GM23338 (cell line): ENCODE measurements around the gene TMEM107. TPM values are rescaled to one million over a fixed set of nuclear protein-coding genes. Genes with fewer than 3 reads are reported as not detected.

Source experiments
- ATAC-seq: fragments of 200-7000 bp; cut with Tn5 transposase; 3 replicates; pipeline ENCODE4 v1.9.1; 2020
- DNase-seq: peaks from one replicate; pipeline ENCODE4 v3.0.0-alpha.2; 2015; ENCODE audit warnings: low spot score
- H2AFZ ChIP-seq: fragments of 200-600 bp; sonication (generic); 2 replicates; pipeline ENCODE4 v1.8.0; 2016; ENCODE audit warnings: antibody characterized with exemption, mild to moderate bottlenecking, moderate library complexity
- H3F3A ChIP-seq: fragments of 200-600 bp; sonication (generic); replicated peaks from 2 replicates; pipeline ENCODE4 v1.8.0; 2017; ENCODE audit warnings: antibody characterized with exemption, mixed run types, low read depth
- H3K27ac ChIP-seq: fragments of 200-600 bp; sonication (generic); 2 replicates; pipeline ENCODE4 v1.6.1; 2016; ENCODE audit warnings: low read depth
- H3K27me3 ChIP-seq: fragments of 200-600 bp; sonication (generic); 2 replicates; pipeline ENCODE4 v1.8.0; 2016; ENCODE audit warnings: mild to moderate bottlenecking, mixed run types, moderate library complexity; ENCODE audit not compliant: insufficient read depth
- H3K36me3 ChIP-seq: fragments of 200-600 bp; sonication (generic); 2 replicates; pipeline ENCODE4 v1.8.0; 2016; ENCODE audit warnings: mild to moderate bottlenecking; ENCODE audit not compliant: insufficient read depth
- H3K4me1 ChIP-seq: fragments of 200-600 bp; sonication (generic); 2 replicates; pipeline ENCODE4 v1.8.0; 2016; ENCODE audit warnings: mild to moderate bottlenecking, moderate library complexity; ENCODE audit not compliant: insufficient read depth
- H3K4me2 ChIP-seq: fragments of 200-600 bp; sonication (generic); 2 replicates; pipeline ENCODE4 v1.7.1; 2017; ENCODE audit warnings: mixed run types
- H3K4me3 ChIP-seq: fragments of 200-600 bp; sonication (generic); 2 replicates; pipeline ENCODE4 v1.6.1; 2016; ENCODE audit warnings: mixed run types
- H3K79me2 ChIP-seq: fragments of 200-600 bp; sonication (generic); replicated peaks from 2 replicates; pipeline ENCODE4 v1.8.0; 2017; ENCODE audit warnings: mild to moderate bottlenecking; ENCODE audit not compliant: insufficient read depth
- H3K9me2 ChIP-seq: fragments of 200-600 bp; sonication (generic); 2 replicates; pipeline ENCODE4 v1.8.0; 2017; ENCODE audit not compliant: insufficient read depth
- H4K20me1 ChIP-seq: fragments of 200-600 bp; sonication (generic); replicated peaks from 2 replicates; pipeline ENCODE4 v1.8.0; 2017; ENCODE audit warnings: mild to moderate bottlenecking; ENCODE audit not compliant: insufficient read depth
- H3K27ac Mint-ChIP-seq: 2 replicates; pipeline ENCODE4 v1.8.0; 2020; ENCODE audit warnings: inconsistent platforms, mild to moderate bottlenecking, moderate library complexity, mixed read lengths
- H3K27me3 Mint-ChIP-seq: 3 replicates; pipeline ENCODE4 v1.8.0; 2022; ENCODE audit warnings: low read depth, mild to moderate bottlenecking, moderate library complexity, mixed read lengths, inconsistent platforms; ENCODE audit not compliant: insufficient read depth, poor library complexity
- H3K36me3 Mint-ChIP-seq: 3 replicates; pipeline ENCODE4 v1.8.0; 2021; ENCODE audit warnings: low read depth, mild to moderate bottlenecking, inconsistent platforms, moderate library complexity, mixed read lengths
- H3K4me1 Mint-ChIP-seq: 3 replicates; pipeline ENCODE4 v1.8.0; 2020; ENCODE audit warnings: mild to moderate bottlenecking, inconsistent platforms, mixed read lengths
- H3K4me3 Mint-ChIP-seq: 3 replicates; pipeline ENCODE4 v1.8.0; 2021; ENCODE audit warnings: moderate library complexity, mild to moderate bottlenecking, inconsistent platforms, mixed read lengths
- H3K9me3 Mint-ChIP-seq: 3 replicates; pipeline ENCODE4 v1.8.0; 2020; ENCODE audit warnings: moderate library complexity, mild to moderate bottlenecking, inconsistent platforms, mixed read lengths
- CREB1 ChIP-seq: fragments of 250-450 bp; sonication (Bioruptor Pico); IDR thresholded peaks from 2 replicates; pipeline ENCODE4 v1.5.0; 2020; ENCODE audit warnings: low read depth, mild to moderate bottlenecking, moderate library complexity
- CTCF ChIP-seq, 2 experiments: fragments of 200-600 bp in 1 of 2; sonication (generic) in 1 of 2; conservative IDR thresholded peaks; 2 replicates each; pipeline versions ENCODE4 v1.5.1 to v1.6.1; 2016 to 2017; ENCODE audit warnings: antibody characterized with exemption in 2 of 2, low read depth in 2 of 2, mild to moderate bottlenecking in 2 of 2, moderate library complexity in 1 of 2
- POLR2AphosphoS5 ChIP-seq: IDR thresholded peaks from 2 replicates; pipeline ENCODE4 v1.6.1; 2016; ENCODE audit warnings: antibody characterized with exemption, low read depth
- STAT1 ChIP-seq: IDR thresholded peaks from one replicate; pipeline ENCODE4 v1.6.1; 2016; ENCODE audit warnings: antibody characterized with exemption; ENCODE audit not compliant: unreplicated experiment
- ZNF114 ChIP-seq: fragments of 250-450 bp; sonication (Bioruptor Pico); IDR thresholded peaks from 2 replicates; pipeline ENCODE4 v1.5.0; 2020; ENCODE audit warnings: mild to moderate bottlenecking, moderate library complexity
- polyA plus RNA-seq: library from polyadenylated mRNA; unstranded; fragments of >200 nt; fragmentation: Nextera tagmentation; extraction: Ambion mirVana; gene quantifications from 2 replicates; pipeline ENCODE4 v1.2.1, GENCODE V29; 2016
- total RNA-seq: library from RNA; depleted of rRNA; stranded (reverse); fragments of >200 nt; shearing (Covaris generic); gene quantifications from 2 replicates; pipeline ENCODE4 v1.2.3, GENCODE V29; 2014
- TF ChIP-seq, protein P1 (sequence below): IDR thresholded peaks from one replicate; pipeline ENCODE4 v1.6.1; 2018; ENCODE audit warnings: antibody characterized with exemption; ENCODE audit not compliant: unreplicated experiment

The TMEM107 gene
- total and polyA plus RNA-seq, 2 experiments from 2014 or later, result 10.8 to 20.4 TPM

DNA sequence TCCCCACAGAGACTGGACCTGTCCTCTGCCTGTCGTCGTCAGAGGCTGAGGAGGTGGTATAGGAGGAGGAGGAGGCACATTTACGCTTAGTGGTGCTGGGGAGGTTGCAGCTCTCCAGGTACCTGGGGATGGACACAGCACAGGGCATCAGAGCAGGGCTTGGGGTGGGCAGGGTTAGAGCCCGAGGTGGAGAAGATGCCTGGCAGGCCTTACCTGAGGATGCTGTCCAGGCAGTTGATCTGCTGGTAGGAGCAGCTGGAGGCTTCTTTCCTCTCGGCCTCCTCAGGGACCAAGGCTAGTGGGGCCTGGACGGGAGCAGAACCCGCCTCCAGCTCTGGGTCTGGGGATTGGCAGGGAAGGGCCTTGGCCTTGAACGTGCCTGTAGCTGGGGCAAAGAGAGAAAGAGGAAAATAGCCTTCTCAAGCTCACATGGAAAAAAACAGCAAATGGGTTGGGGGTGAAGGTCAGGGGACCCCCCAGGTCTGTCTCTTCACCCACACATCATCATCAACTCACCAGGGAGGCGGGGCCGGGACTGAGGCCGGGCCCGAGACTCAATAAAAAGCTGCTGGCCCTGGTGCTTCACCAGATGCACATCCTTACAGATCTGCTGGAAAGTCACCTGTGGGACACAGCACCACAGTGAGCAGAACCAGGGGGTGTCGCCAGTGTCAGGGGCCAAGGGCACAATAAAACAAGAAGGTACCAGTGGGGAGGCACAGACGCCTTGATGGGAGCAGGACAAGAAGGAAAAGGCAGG, 29.6 kb downstream of the TMEM107 start:
- TF ChIP-seq ZNF114 (CRISPR knock-in tag), result no peak
- no peak overlapping the region for H3K4me3 ChIP-seq
- Mint-ChIP-seq H3K27ac (no peak overlapping the region), H3K4me3 (no peak overlapping the region), H3K36me3 (peaks cover 43% of the 10 kb centered on the region), H3K9me3 (no peaks in the 10 kb centered on the region), H3K27me3 (peaks cover 9% of the 10 kb centered on the region), H3K4me1 (no peaks in the 10 kb centered on the region)
- H3K27me3 ChIP-seq, result no peaks in the 10 kb centered on the region
- no peaks in the 10 kb centered on the region for H3K4me1 ChIP-seq
- no peak overlapping the region for H2AFZ ChIP-seq
- peaks cover 4% of the 10 kb centered on the region; the same call in 1 of the 2 replicates for H3K79me2 ChIP-seq
- DNase-seq (no peak), ATAC-seq (no peak)
- H4K20me1 ChIP-seq, result no peaks in the 10 kb centered on the region; the same call in 1 of the 2 replicates
- no peak overlapping the region for H3K27ac ChIP-seq
- peaks cover 11% of the 10 kb centered on the region; the same call in 1 of the 2 replicates for H3F3A ChIP-seq
- no peaks in the 10 kb centered on the region; the same call in 1 of the 2 replicates for H3K36me3 ChIP-seq
- no peak overlapping the region for H3K4me2 ChIP-seq
- no peaks in the 10 kb centered on the region for H3K9me2 ChIP-seq

DNA sequence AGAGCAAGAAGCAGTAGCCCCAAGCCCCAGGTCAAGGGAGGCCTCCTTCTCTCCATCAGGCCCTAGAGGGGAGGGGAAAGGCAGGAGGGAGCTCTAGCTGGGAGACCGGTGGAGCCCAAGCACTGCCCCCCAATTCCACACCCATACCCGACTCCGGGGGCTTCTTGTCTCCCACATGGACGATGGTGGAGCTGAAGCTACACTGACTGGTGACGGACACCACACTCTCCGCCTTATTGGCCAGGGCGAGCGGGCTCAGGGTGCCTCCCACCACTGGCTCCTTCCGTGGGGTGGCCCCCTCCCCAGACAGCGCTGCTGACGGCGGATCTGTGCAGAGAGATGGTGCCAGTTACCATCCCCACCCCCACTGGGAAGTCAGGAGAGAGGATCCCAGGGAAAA, 30.4 kb downstream of the TMEM107 start:
- H2AFZ ChIP-seq, result no peak overlapping the region
- Mint-ChIP-seq H3K27me3 (peaks cover 7% of the 10 kb centered on the region), H3K4me1 (no peaks in the 10 kb centered on the region), H3K27ac (no peak overlapping the region), H3K36me3 (peaks cover 51% of the 10 kb centered on the region), H3K9me3 (no peaks in the 10 kb centered on the region), H3K4me3 (no peak overlapping the region)
- H3K36me3 ChIP-seq, result peaks cover 3% of the 10 kb centered on the region; the same call in 1 of the 2 replicates
- TF ChIP-seq STAT1 (no peak), POLR2AphosphoS5 (no peak), CTCF (conservative IDR thresholded peaks at IDR 0.05; ENCODE audit: low read depth in 2 of 2) (no peak), CREB1 (CRISPR knock-in tag) (no peak)
- TF ChIP-seq, protein P1, sequence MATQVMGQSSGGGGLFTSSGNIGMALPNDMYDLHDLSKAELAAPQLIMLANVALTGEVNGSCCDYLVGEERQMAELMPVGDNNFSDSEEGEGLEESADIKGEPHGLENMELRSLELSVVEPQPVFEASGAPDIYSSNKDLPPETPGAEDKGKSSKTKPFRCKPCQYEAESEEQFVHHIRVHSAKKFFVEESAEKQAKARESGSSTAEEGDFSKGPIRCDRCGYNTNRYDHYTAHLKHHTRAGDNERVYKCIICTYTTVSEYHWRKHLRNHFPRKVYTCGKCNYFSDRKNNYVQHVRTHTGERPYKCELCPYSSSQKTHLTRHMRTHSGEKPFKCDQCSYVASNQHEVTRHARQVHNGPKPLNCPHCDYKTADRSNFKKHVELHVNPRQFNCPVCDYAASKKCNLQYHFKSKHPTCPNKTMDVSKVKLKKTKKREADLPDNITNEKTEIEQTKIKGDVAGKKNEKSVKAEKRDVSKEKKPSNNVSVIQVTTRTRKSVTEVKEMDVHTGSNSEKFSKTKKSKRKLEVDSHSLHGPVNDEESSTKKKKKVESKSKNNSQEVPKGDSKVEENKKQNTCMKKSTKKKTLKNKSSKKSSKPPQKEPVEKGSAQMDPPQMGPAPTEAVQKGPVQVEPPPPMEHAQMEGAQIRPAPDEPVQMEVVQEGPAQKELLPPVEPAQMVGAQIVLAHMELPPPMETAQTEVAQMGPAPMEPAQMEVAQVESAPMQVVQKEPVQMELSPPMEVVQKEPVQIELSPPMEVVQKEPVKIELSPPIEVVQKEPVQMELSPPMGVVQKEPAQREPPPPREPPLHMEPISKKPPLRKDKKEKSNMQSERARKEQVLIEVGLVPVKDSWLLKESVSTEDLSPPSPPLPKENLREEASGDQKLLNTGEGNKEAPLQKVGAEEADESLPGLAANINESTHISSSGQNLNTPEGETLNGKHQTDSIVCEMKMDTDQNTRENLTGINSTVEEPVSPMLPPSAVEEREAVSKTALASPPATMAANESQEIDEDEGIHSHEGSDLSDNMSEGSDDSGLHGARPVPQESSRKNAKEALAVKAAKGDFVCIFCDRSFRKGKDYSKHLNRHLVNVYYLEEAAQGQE, result no peak
- no peaks in the 10 kb centered on the region for H3K9me2 ChIP-seq
- H4K20me1 ChIP-seq, result no peaks in the 10 kb centered on the region; the same call in 1 of the 2 replicates
- H3K4me1 ChIP-seq, result no peaks in the 10 kb centered on the region
- no peak for ATAC-seq
- H3K4me3 ChIP-seq, result no peak overlapping the region
- peaks cover 4% of the 10 kb centered on the region; the same call in 1 of the 2 replicates for H3K79me2 ChIP-seq
- 0 out of 2 replicates have a peak, but pooled peaks cover 6% of the 10 kb centered on the region for H3F3A ChIP-seq
- no peak overlapping the region for H3K4me2 ChIP-seq
- no peak for DNase-seq
- no peak overlapping the region for H3K27ac ChIP-seq
- H3K27me3 ChIP-seq, result no peaks in the 10 kb centered on the region
